PC-3 (cell line): ENCODE results near the gene GSN.

Source experiments
- EZH2 ChIP-seq: fragments of 300-600 bp; sonication (generic); IDR thresholded peaks from one replicate; pipeline ENCODE4 v1.6.1; 2017; ENCODE audit warnings: antibody characterized with exemption, mild to moderate bottlenecking, low read length; ENCODE audit not compliant: unreplicated experiment
- EZH2phosphoT487 ChIP-seq: fragments of 300-600 bp; sonication (generic); IDR thresholded peaks from 2 replicates; pipeline ENCODE4 v1.6.1; 2018; ENCODE audit warnings: mild to moderate bottlenecking, antibody characterized with exemption, low read length, borderline replicate concordance
- TF ChIP-seq, protein P1 (sequence below): fragments of 300-600 bp; sonication (generic); conservative IDR thresholded peaks from 2 replicates; pipeline ENCODE4 v1.5.1; 2017; ENCODE audit warnings: antibody characterized with exemption, low read depth, mild to moderate bottlenecking, low read length

DNA sequence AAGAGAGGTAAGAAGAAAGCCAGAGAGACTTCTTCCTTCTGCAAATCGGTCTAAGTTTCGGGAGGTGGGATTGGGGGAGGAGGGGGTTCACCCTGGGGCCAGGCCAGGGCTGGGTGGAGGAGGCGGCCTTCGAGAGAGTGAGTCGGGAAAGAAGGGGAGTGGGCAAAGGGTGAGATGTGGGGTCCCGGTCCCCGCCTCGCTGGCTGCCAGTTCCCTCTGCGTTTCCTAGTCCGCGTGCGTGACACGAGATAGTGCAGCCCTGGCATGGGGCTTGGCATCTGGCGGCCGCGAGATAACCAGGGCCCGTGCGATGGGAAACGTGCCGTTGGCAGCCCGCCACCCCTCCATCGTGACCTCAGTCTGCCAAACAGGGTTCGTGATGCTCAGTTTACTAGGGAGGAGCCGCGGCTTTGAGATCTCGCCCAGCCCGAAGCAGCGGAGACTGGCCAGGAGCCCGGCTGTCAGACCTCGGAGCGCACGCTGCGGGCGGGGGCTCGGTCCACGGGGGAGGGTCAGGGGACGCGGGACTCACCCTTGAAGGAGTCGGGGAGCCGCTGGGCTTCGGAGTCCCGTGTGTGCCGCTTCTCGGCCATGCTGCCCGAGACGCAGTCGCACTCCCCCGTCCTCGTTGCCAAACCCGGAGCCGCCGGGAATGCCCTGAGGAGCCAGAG lies 101.8 kb downstream of the GSN start, which contains the start of gene STOM:
- TF ChIP-seq, protein P1, sequence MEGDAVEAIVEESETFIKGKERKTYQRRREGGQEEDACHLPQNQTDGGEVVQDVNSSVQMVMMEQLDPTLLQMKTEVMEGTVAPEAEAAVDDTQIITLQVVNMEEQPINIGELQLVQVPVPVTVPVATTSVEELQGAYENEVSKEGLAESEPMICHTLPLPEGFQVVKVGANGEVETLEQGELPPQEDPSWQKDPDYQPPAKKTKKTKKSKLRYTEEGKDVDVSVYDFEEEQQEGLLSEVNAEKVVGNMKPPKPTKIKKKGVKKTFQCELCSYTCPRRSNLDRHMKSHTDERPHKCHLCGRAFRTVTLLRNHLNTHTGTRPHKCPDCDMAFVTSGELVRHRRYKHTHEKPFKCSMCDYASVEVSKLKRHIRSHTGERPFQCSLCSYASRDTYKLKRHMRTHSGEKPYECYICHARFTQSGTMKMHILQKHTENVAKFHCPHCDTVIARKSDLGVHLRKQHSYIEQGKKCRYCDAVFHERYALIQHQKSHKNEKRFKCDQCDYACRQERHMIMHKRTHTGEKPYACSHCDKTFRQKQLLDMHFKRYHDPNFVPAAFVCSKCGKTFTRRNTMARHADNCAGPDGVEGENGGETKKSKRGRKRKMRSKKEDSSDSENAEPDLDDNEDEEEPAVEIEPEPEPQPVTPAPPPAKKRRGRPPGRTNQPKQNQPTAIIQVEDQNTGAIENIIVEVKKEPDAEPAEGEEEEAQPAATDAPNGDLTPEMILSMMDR: no peak
- TF ChIP-seq EZH2 (no peak), EZH2phosphoT487 (no peak)
